HTR-8/SVneo (cell line): ENCODE measurements around the gene ALG6.

ENCODE experiments used
- DNase-seq: peaks from one replicate; pipeline ENCODE4 v3.0.0; 2011; ENCODE audit warnings: low spot score, mixed read lengths; ENCODE audit not compliant: insufficient read length
- FAIRE-seq: peaks from 2 replicates; lab custom pipeline; 2011; peaks lifted over from hg19 to GRCh38; lab: Jason Lieb, UNC

ALG6 gene

GRCh38 chr1:63367215-63368103 lies at the start of gene ALG6:
Gene ALG6 (plus strand): TSS chr1:63367627. CDS start chr1:63370978, 3,351 bp downstream.
- peak; percentile 88 for FAIRE-seq
- DNase-seq = peak; percentile 93

DNA sequence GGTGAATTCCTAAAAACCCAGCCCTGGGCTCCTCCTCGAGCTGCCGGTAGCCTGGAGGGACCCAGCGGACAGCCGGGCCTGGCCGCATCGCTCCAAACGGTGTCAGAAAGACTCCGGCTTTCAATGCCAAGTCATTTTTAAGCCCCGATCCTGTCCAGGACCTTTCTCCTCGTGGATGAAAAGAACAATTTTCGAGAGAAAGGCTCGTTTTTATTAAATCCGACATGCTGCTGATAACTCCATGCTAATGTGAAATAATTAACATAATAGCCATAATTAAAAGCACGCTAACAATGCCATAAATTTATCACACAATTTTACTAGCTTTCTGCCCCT lies 49.6 kb upstream of the ALG6 start:
- FAIRE-seq = no peak
- DNase-seq = no peak

- DNase-seq = no peak
- no peak for FAIRE-seq
These were observed 49.0 kb upstream of the ALG6 start for GRCh38 chr1:63318201-63318979.

- DNase-seq = no peak
- FAIRE-seq = no peak
These were observed 48.1 kb upstream of the ALG6 start for GRCh38 chr1:63319046-63320021.

DNA sequence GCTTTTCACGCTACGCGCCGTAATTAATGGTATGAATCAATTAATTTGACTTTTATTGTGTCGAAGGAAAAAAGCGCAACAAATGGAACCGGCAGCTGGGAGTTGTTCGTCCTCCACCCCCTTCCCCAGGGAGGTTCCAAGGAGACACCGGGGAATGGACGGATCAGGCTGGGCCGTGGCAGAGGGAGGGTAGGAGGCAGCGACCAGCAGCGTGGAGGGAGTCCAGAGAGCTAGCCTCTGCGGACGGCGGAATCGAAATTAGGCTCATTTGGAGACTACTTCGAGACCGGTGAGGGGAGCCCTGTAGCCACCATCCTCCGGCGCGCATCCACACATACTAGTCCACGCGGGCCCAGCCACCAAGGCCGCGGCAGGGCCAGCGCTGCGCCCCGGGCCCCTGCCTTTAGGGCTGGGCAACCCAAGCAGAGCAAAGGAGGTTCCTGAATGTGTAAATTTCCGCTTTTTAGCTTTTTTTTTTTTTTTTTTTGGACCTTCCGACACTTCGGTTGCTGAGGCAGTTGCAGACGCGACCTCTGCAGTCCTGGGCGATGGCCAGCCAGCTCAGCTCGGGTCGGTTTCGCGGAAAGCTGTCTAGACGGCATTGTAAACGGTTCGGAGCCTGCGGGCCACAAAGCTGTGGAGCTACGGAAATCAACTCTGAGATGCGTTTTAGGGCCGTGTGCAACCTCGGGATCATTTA lies 47.3 kb upstream of the ALG6 start:
- FAIRE-seq = no peak
- no peak for DNase-seq

DNA sequence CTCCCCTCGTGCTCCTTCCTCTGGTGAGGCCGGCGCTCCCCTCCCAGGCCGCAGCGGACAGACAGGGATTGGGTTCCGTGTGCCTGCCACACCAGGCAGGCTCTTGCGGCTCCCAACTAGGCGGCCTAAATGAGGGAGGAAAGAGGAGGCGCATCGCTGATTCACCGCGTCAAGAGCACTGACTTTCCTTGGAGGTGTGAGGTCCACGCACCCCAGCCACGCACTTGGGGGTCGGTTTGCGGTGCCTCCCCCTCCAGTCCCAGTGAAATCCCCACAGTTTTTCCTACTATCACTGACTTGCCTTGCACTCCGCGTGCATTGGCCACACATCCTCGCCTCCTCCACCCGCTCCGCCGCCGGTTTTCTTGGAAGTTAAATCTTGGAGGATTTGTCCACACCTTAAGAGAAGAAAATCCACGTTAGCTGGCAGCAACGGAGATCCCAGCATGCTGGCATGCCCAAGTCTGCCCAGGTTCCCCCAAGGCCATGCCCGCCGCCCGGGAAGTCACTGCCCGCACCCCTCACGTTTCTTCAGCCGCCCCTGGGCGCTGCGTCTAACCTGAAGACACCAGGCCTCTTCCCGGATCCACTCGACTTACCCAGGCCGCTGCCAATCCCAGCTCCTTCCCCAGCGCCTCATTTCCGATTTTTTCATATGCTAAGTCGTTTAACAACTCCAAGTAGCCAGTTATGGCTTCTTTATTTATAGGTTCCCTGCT lies 46.2 kb upstream of the ALG6 start:
- FAIRE-seq (no peak), DNase-seq (no peak)

DNA sequence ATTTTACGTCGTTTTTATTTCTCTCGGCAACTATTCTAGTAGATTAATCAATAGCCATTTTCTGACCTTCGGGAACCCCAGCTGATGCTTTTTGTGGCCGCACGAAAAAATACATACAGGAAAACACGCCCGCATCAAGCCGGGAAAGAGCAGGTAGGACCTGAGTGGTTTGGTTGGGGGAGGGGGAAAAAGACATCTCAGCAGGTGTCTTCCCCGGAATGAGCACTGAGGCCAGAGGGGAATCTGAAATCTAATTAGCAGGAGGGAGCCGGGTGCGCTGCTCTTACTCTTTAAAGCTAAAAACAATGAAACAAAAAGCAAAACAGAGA lies 45.7 kb upstream of the ALG6 start:
- no peak for DNase-seq
- no peak for FAIRE-seq

DNA sequence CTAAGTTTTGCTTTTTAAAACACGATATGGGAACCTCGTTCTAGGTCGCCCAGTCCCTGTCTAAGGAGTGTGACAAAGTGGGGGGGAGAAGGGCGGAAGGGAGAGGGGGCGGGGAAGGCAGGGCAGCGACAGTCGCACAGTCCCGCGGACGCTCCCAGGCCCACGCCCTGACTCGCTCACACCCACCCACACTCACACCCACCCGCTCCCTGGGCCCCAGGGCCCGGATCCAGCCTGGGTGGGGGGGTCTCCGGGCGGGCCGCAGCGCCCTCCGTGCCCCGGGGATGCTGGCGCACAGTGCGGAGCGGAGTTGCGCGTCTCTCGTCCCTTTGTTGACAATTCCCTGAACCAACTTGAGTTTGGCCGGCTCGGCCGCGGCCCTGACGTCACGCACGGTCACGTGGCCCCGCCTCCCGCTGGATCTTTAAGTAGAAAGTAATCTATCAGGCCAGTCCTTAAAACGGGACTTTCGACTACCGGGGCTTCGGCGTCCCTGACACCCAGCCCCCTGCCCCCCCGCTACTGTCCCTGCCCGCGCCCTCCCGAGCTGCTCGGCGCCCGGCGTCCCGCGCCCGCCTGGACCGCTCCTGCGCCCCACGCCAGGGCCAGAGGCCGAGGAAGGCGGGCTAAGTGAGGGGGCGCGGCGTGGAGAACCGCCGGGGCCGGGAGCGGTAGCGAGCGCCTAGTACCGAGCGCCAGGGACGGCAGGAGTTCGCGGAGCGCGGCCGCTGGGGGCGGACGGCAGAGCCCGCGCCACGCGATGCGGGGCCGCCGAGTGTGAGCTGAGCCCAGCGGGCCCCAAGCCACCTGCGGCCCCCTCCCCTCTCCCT lies 45.1 kb upstream of the ALG6 start, which contains the start of gene FOXD3:
Gene FOXD3 (plus strand): TSS at position 454 of the 830 bp plus-strand sequence. CDS start 492 bp downstream, outside the sequence.
- DNase-seq (no peak), FAIRE-seq (no peak)

DNA sequence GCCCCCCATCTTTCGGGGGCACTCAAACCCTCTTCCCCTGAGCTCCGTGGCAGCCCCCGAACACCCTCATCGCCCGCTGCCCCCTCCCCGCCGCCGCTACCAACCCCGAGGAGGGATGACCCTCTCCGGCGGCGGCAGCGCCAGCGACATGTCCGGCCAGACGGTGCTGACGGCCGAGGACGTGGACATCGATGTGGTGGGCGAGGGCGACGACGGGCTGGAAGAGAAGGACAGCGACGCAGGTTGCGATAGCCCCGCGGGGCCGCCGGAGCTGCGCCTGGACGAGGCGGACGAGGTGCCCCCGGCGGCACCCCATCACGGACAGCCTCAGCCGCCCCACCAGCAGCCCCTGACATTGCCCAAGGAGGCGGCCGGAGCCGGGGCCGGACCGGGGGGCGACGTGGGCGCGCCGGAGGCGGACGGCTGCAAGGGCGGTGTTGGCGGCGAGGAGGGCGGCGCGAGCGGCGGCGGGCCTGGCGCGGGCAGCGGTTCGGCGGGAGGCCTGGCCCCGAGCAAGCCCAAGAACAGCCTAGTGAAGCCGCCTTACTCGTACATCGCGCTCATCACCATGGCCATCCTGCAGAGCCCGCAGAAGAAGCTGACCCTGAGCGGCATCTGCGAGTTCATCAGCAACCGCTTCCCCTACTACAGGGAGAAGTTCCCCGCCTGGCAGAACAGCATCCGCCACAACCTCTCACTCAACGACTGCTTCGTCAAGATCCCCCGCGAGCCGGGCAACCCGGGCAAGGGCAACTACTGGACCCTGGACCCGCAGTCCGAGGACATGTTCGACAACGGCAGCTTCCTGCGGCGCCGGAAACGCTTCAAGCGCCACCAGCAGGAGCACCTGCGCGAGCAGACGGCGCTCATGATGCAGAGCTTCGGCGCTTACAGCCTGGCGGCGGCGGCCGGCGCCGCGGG lies 44.2 kb upstream of the ALG6 start:
- DNase-seq (peak; percentile 10), FAIRE-seq (no peak)

GRCh38 chr1:63323865-63324778 lies 43.3 kb upstream of the ALG6 start:
- FAIRE-seq (no peak), DNase-seq (no peak)

DNA sequence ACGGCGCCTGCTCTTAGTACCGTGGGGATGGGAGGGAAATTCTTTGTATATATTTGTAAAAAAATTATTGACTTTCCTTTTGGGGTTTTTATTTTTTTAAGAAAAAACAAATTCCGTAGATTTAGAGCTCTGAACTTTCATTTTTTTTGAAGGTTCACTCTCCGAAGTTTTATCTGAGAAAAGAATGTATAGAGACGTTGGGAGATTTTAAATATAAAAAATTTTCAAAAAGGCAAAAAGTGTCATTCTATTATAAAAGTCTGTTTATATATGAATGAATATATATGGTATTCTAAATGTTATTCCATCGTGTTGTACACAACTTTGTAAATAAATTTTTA lies 42.7 kb upstream of the ALG6 start:
- no peak for DNase-seq
- no peak for FAIRE-seq

GRCh38 chr1:63325279-63325985 lies 42.0 kb upstream of the ALG6 start:
- FAIRE-seq (no peak), DNase-seq (no peak)

- FAIRE-seq = no peak
- DNase-seq = no peak
These were observed 41.3 kb upstream of the ALG6 start for GRCh38 chr1:63326106-63326472.

GRCh38 chr1:63326473-63327380 lies 40.7 kb upstream of the ALG6 start:
- no peak for FAIRE-seq
- no peak for DNase-seq
